ENCODE measurements around the gene LRFN5.
"Not testable (repeated sequence)": the region's sequence is repeated elsewhere in the genome, so short reads cannot be mapped to it uniquely, and the experiment has no call there.

The LRFN5 gene

GRCh38 chr14:41911155-41911554 is 304.5 kb downstream of the LRFN5 start:
- H3K27ac ChIP-seq (ENCODE audit: low read length); H3K27me3 ChIP-seq (ENCODE audit: low read depth, low read length); H3K4me3 ChIP-seq (ENCODE audit: low read depth in 1 of 2, low read length in 2 of 2); H3K4me1 ChIP-seq (ENCODE audit: control insufficient read depth in 1 of 2, insufficient read depth in 2 of 2, low read length in 2 of 2); H3K36me3 ChIP-seq (ENCODE audit: control insufficient read depth in 1 of 2, insufficient read depth in 2 of 2, low read length in 2 of 2); H3K9me3 ChIP-seq (ENCODE audit: control insufficient read depth in 1 of 2, low read length in 2 of 2): not testable (repeated sequence)

- no peak overlapping the region for H3K27ac ChIP-seq (ENCODE audit: low read length)
- no peak overlapping the region for H3K4me3 ChIP-seq (ENCODE audit: low read depth in 1 of 2, low read length in 2 of 2)
- no peaks in the 10 kb centered on the region for H3K9me3 ChIP-seq (ENCODE audit: control insufficient read depth in 1 of 2, low read length in 2 of 2)
- no peaks in the 10 kb centered on the region for H3K27me3 ChIP-seq (ENCODE audit: low read depth, low read length)
- no peaks in the 10 kb centered on the region for H3K36me3 ChIP-seq (ENCODE audit: control insufficient read depth in 1 of 2, insufficient read depth in 2 of 2, low read length in 2 of 2)
- H3K4me1 ChIP-seq (ENCODE audit: control insufficient read depth in 1 of 2, insufficient read depth in 2 of 2, low read length in 2 of 2): no peaks in the 10 kb centered on the region
Observed at GRCh38 chr14:41913398-41913797, 306.7 kb downstream of the LRFN5 start.

- H3K4me3 ChIP-seq (ENCODE audit: low read depth in 1 of 2, low read length in 2 of 2): no peak overlapping the region
- no peaks in the 10 kb centered on the region for H3K36me3 ChIP-seq (ENCODE audit: control insufficient read depth in 1 of 2, insufficient read depth in 2 of 2, low read length in 2 of 2)
- no peaks in the 10 kb centered on the region for H3K27me3 ChIP-seq (ENCODE audit: low read depth, low read length)
Observed at GRCh38 chr14:41915732-41916131, 309.1 kb downstream of the LRFN5 start.

GRCh38 chr14:41916313-41916712 is 309.6 kb downstream of the LRFN5 start:
- Histone ChIP-seq H3K27ac (ENCODE audit: low read length) (no peak overlapping the region), H3K9me3 (ENCODE audit: control insufficient read depth in 1 of 2, low read length in 2 of 2) (no peaks in the 10 kb centered on the region), H3K4me1 (ENCODE audit: control insufficient read depth in 1 of 2, insufficient read depth in 2 of 2, low read length in 2 of 2) (no peaks in the 10 kb centered on the region), H3K27me3 (ENCODE audit: low read depth, low read length) (no peaks in the 10 kb centered on the region), H3K36me3 (ENCODE audit: control insufficient read depth in 1 of 2, insufficient read depth in 2 of 2, low read length in 2 of 2) (no peaks in the 10 kb centered on the region), H3K4me3 (ENCODE audit: low read depth in 1 of 2, low read length in 2 of 2) (no peak overlapping the region)

More at GRCh38 chr14:41915732-41916131, 309.1 kb downstream of the LRFN5 start:
- Histone ChIP-seq H3K4me1 (ENCODE audit: control insufficient read depth in 1 of 2, insufficient read depth in 2 of 2, low read length in 2 of 2) (no peaks in the 10 kb centered on the region), H3K27ac (ENCODE audit: low read length) (no peak overlapping the region), H3K9me3 (ENCODE audit: control insufficient read depth in 1 of 2, low read length in 2 of 2) (no peaks in the 10 kb centered on the region)

GRCh38 chr14:41925409-41925808 is 318.7 kb downstream of the LRFN5 start:
- H3K4me1 ChIP-seq (ENCODE audit: control insufficient read depth in 1 of 2, insufficient read depth in 2 of 2, low read length in 2 of 2): no peaks in the 10 kb centered on the region
- H3K27me3 ChIP-seq (ENCODE audit: low read depth, low read length): no peaks in the 10 kb centered on the region
- H3K27ac ChIP-seq (ENCODE audit: low read length): no peak overlapping the region
- no peaks in the 10 kb centered on the region for H3K36me3 ChIP-seq (ENCODE audit: control insufficient read depth in 1 of 2, insufficient read depth in 2 of 2, low read length in 2 of 2)
- no peaks in the 10 kb centered on the region for H3K9me3 ChIP-seq (ENCODE audit: control insufficient read depth in 1 of 2, low read length in 2 of 2)
- H3K4me3 ChIP-seq (ENCODE audit: low read depth in 1 of 2, low read length in 2 of 2): no peak overlapping the region

- Histone ChIP-seq H3K27ac (ENCODE audit: low read length) (no peak overlapping the region), H3K36me3 (ENCODE audit: control insufficient read depth in 1 of 2, insufficient read depth in 2 of 2, low read length in 2 of 2) (no peaks in the 10 kb centered on the region), H3K9me3 (ENCODE audit: control insufficient read depth in 1 of 2, low read length in 2 of 2) (no peaks in the 10 kb centered on the region), H3K27me3 (ENCODE audit: low read depth, low read length) (no peaks in the 10 kb centered on the region), H3K4me3 (ENCODE audit: low read depth in 1 of 2, low read length in 2 of 2) (no peak overlapping the region), H3K4me1 (ENCODE audit: control insufficient read depth in 1 of 2, insufficient read depth in 2 of 2, low read length in 2 of 2) (no peaks in the 10 kb centered on the region)
Observed at GRCh38 chr14:41950428-41951151, 343.9 kb downstream of the LRFN5 start.

Data from muscle layer of duodenum (tissue), 2 donors.